Femur (tissue), 1 donor: Measurements from ENCODE around the gene MYO1C.
"Not testable (repeated sequence)": the region's sequence is repeated elsewhere in the genome, so short reads cannot be mapped to it uniquely, and the experiment has no call there.

Source experiments
- DNase-seq: peaks from one replicate; pipeline ENCODE4 v3.0.0-alpha.2; 2017

Gene MYO1C

GRCh38 chr17:1420163-1420562 is 72.3 kb downstream of the MYO1C start:
- no peak for DNase-seq

GRCh38 chr17:1418476-1418875 is 74.0 kb downstream of the MYO1C start:
- DNase-seq = not testable (repeated sequence)

- DNase-seq = no peak
These were observed 76.1 kb downstream of the MYO1C start for GRCh38 chr17:1416414-1416813.

GRCh38 chr17:1414634-1415033 is 77.9 kb downstream of the MYO1C start:
- DNase-seq = no peak
